Vagina (tissue), 2 donors: ENCODE data around the gene CLCA4.

Experiments used
- CTCF ChIP-seq, 3 experiments: fragments of 450-650 bp in 2 of 3; fragments of 200-600 bp in 1 of 3; sonication (generic) in 1 of 3; IDR thresholded peaks; one replicate each; pipeline ENCODE4 v1.5.1; 2017 to 2019; ENCODE audit warnings: antibody characterized with exemption in 3 of 3, mild to moderate bottlenecking in 2 of 3, moderate library complexity in 2 of 3
- POLR2A ChIP-seq, 2 donors: fragments of 450-650 bp; IDR thresholded peaks; one replicate each; pipeline ENCODE4 v1.6.1; 2017; ENCODE audit warnings: antibody characterized with exemption in 2 of 2, mild to moderate bottlenecking in 2 of 2, moderate library complexity in 2 of 2
- POLR2AphosphoS5 ChIP-seq, 2 donors: sonication (generic); formaldehyde crosslinking; IDR thresholded peaks; one replicate each; pipeline ENCODE4 v1.9.0; 2017; ENCODE audit warnings: antibody characterized with exemption in 2 of 2, mild to moderate bottlenecking in 2 of 2, low read depth in 1 of 2; ENCODE audit not compliant: insufficient read depth in 1 of 2

GRCh38 chr1:86542631-86543030, 4.2 kb upstream of the CLCA4 start:
- TF ChIP-seq POLR2A (IDR thresholded peaks at IDR 0.05) (no peak), CTCF (IDR thresholded peaks at IDR 0.05) (no peak), POLR2AphosphoS5 (IDR thresholded peaks at IDR 0.05; ENCODE audit: insufficient read depth in 1 of 2, low read depth in 1 of 2) (peak in 1 of 2 donors; percentile 59)
